Measurements from ENCODE around the gene FLT1. TPM values are rescaled to one million over a fixed set of nuclear protein-coding genes. Genes with fewer than 3 reads are reported as not detected.

Gene FLT1
- total RNA-seq, 1 donor from 2014 or later: not detected

DNA sequence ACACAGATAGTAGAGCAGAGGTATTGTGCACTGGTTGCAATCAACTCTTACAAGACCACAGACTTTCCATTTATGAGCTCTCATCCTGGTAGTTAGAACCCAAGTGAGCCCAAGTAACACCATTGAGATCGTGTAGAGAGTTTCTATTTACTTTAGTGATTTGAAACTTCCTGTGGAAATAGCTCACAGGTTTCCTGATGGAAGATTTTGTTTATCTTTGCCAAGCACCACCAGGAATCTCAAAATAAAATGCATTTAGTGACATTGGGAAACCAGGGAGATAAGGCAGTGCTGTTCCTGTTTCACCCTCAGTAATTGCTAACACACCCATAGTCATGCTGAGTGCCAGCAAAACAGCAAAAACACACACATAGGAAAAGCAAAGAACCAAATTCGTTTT is 102.5 kb downstream of the FLT1 start:
- DNase-seq (ENCODE audit: low read depth): no peak

DNA sequence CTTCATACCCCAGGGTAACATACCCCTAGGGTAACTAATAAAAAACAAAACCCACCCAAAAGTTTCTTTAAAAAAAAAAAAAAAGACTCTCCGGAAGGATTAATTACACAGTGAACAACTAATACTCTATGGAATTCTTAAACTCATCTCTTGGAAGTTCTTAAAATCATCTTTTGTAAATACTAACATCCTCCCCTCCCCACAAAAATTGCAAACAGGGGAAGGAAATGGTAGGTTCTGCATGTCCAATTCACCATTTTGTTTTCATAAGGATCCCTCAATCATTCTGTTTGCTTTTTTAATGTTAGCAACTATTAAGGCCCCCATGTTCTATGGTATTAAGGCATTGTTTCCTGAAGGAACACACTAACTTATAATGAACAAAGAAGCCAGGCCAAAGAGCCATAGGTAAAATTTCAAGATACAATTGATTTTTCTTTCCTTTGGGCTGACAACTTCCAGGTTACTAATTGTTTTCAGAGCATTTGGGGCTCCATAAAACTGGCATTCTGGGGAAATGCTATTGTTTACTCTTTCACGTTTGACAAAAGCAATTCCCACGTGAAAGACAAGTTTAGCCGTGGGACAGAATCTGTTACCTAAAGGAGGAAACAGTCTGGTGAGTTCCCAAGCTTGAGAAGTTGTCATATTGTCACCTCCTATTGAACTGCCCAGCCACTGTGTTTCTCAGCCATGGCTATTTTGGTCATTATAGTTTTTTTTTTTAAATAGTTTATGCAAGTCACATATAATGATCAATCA is 107.0 kb downstream of the FLT1 start:
- DNase-seq (ENCODE audit: low read depth): no peak

DNA sequence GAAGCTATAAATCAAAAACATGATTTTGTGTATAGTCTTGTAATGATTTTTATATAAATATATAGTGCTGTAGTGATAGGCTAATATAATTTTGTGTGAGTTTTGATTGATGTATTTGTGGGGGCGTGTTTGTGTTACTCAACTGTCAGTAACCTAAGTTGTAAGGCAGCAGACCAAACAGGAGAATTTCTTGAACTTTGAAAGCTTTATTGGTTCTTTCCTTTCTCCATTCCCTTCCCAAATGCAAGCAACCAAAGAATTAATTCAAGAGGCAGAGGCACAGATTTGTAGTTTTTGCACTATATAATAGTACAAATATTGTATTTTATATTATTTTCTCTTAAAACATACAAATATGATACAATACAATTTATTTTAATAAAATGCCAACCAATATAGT is 109.6 kb downstream of the FLT1 start:
- no peak for DNase-seq (ENCODE audit: low read depth)

DNA sequence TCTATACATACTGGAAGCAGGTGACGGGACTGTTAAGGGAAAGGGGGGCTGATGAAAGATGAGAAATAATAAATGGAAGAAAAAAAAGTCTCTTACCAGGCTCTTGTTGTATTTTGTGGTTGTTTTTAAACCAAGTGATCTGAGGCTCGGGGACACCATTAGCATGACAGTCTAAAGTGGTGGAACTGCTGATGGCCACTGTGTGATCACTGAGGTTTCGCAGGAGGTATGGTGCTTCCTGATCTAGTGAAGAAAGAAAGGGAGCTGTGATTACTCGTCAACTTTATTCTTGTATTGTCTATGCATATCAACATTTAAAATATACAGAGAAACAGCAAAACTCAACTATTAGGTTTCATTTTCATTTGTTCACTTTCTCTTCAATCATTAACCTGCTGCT is 110.1 kb downstream of the FLT1 start:
- DNase-seq (ENCODE audit: low read depth): no peak

DNA sequence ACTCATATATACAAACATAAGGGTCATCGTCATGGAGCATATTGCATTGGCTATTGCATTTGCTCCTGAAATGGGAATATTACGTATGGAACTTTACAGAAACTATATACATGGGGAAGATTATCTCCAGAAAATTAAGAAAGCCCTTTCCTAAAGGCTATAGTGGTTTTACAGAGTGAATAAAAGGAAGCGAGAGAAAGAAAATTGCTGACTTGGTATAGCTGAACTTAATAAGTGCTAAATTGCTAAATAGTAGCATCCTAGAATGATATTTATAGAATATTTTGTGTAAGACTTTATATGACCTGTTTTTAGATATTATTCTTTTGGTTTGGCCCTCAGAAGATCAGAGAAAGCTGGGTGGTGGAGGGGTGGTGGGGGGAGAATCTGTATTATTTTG is 114.6 kb downstream of the FLT1 start:
- no peak for DNase-seq (ENCODE audit: low read depth)

DNA sequence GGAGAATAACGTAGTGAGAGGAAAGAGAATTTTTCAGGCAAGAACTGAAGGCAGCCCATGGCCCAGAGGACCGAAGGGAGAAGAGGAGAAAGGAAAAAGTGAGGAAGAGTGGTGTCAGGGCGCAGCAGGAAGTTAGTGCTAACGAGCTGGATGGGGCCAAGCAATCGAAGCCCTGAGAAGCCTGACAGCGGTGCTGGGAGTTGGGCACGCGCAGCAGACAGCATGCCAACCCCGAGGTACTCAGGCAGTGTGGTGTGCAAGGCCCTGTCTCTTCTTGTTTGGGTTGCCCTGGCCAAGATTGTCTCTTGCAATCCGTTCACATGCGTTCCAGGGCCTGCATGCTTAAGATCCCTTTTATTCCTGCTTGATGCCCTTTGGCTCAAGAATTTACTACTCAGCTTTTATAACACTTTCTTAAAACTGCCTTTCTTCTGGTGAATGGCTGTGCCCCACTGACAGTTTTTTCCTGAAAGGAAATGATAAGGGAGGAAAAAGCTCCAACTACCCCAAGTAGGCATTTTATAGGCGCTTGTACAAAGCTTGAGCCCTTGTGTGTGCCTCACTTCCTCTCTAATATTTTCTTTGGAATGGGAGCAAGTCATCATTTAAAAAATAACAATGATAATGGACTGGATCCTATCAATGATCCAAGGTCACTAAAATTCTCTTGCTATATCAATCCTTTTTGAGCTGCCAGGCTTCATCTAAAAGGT is 115.4 kb downstream of the FLT1 start:
- no peak for DNase-seq (ENCODE audit: low read depth)

DNA sequence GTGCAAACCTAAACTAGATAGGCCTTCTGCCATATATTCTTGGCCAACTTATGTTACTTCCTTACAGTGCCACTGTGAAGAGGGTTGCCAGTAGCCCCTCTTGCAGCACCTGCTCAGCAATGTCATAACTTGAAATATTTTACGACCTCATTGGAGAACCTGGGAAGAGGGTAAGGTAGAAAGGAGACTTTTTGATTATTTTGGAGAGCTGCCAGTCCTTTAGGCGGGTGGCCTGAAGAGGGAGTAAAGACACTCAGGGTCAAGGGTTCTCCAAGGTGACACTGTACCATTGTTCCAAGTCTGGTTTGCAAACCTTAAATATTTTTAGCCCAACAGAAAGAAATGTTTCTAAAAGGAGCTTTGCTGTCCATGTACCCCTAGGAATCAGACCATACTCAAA is 118.3 kb downstream of the FLT1 start:
- DNase-seq (ENCODE audit: low read depth): no peak

DNA sequence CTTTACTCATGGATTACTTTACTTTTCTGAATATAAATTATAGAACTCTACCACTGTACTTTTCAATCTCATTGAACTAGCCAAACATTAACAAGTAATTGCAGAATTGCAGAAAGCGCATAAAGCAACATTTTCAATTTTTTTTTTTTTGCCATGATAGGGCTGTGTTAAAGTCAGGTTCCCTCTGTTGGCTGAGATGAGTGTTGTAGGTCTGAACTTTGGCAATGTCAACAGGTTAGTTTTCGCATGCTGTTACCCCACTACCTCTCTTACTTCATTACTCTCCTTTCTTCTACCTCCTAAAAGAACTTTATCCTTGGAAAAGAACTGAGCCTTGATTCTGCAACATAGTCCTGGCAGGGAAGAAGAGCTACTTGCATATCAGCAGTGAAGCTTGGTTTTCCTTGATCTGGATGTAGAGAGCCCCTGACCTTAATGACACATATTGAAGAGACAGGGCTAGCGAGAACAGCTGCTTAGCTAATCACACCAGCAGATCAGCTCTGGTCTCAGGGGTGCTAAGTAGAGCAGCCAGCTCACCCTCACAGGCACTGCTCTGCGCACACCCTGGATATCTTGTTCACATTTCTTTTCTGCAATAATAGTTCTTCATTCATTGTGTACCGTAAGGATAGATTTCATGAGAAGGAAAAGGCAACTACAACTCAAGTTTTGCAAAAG is 119.5 kb downstream of the FLT1 start:
- DNase-seq (ENCODE audit: low read depth): no peak

DNA sequence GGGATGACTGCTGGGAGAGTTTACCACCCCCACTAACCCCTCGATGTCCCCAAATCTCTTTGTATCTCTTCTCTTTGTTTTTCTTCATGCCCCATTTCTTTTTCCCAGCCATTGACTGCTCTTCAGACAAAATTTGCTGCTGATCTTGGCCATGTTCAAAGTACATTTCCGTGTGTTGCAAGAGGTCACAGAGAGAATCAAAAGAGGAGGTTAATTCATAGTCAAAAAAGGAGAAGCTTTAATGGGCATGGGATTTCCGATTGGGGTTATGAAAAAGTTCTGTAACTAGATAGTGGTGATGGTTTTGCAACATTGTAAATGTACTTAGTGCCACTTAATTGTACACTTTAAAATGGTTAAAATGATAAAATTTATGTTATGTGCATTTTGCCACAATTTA is 121.1 kb downstream of the FLT1 start:
- DNase-seq (ENCODE audit: low read depth): no peak

DNA sequence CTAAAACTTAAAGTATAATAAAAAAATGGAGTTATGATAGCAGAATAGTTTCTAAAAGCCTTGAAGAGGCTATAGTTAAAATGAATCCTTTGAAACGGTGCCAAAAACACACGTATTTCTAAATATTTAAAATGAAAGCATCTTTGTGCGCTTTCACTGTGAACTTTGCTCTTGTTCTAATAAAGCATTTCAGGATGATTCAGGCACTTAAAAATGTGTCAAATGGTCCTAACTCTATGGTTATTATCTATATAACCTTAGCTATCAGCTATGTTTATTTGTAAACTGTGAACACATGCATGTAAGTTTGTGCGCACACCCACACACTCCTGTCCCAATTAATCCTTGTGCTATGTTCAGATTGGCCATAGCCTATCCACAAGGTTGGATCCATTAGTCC is 124.5 kb downstream of the FLT1 start:
- no peak for DNase-seq (ENCODE audit: low read depth)

DNA sequence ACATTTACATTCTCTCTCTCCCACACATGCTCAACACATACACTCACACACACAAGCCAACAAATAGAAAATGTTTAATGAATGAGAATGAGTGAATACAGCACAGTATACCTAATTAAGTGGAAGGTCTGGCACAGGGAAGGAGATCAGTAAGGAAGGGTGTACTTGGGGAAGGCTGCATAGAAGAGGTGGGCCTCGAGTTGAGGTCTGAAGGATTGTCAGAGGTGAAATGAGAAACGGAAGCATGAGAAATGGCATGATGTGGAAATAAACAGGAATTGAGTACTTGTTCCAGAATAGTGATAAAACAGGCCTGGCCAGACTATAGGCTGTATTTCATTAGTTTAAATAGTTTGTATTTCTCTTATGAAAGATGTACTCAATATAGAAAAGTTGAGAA is 136.2 kb downstream of the FLT1 start:
- DNase-seq (ENCODE audit: low read depth): no peak

DNA sequence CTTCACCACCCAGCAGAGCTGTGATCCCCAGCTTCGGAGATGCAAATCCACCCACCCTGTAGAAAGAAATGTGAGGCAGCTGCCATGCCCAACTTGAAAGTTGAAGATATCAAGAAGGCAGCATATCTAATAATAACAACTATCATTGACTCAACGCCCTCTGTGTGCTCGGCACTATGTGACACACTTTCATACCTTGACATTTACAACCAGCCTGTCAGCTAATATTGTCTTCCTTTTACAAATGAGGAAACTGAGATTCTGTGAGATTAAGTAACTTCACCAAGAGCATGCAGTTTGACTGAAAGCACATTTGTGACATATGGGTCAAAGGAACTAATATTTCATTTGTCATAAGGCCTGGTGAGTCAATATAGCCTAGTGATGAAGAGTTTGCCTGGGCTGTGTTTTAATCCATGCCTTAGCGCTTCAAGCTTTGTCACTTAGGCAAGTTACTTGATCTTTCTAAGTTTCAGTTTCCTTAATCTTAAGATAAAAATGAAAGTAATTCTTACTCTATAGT is 137.0 kb downstream of the FLT1 start:
- DNase-seq (ENCODE audit: low read depth): no peak

DNA sequence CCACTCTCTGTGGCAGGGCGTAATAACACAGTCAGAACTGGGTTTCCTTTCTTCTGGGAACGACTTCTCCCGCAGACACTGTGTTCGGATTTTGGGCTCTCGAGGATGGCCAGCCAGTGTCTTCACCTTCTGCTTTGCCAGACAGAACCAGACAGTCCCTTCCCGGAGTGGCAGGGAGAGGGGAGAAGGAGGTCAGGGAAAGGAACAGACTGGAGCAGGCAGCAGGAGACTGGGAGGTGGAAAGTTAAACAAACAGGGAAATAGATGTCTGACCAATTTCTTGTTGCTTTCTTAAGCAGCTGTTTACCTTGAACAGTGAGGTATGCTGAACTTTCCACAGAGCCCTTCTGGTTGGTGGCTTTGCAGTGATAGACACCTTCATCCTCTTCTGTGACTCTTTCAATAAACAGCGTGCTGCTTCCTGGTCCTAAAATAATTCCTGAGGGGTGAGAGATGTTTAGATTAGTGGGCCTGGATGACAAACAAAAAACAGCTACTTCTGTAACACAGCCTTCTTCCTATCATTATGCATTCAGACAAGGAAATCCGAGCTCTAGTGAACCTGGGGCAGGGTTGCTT is 137.6 kb downstream of the FLT1 start:
- DNase-seq (ENCODE audit: low read depth): no peak

DNA sequence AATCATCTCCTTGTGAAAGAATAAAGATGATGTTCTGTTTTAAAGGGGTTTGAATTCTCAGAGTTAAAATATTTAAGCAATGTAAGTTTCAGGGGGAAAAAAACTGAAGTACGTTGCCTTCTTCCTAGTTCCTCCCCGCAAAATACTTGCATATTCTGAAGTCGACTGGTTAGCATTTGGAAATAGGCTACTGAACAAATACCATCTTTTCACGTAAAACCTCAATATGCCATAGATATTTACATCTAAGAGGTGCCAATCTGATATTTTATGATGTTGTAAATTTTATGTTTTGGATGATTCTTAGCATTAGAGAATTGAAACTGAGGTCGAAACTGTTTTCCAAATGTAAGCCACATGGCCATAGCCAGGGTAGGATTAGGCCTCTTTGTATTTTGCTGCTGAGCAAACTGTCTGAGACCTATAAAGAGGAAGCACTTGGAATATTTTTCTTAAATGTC is 138.3 kb downstream of the FLT1 start:
- DNase-seq (ENCODE audit: low read depth): no peak

DNA sequence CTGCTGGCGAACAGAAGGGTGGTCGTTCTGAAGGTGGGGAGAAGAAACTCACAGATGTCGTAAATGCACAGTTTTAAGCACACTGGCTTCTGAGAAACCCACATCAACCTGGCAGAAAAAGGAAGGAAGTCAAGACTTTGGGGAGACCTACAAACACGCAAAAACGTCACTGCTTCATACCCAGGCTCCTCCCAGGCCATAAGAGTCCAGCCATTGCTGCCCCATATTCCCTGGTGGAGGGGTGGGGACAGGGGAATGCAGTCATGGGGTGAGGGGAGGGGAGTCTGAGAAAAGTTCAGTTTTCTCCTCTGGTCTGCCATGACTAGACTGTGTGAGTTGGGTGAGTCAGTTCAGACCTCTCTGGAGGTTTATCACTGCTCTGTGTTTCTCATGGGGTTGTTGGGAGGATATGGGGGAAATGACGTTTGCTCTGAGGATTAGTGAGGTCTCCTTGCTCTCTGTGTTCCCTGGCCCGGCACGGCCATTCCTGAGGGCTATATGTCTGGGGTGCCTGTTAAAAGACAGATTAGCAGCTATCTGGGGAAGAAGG is 139.0 kb downstream of the FLT1 start:
- no peak for DNase-seq (ENCODE audit: low read depth)

DNA sequence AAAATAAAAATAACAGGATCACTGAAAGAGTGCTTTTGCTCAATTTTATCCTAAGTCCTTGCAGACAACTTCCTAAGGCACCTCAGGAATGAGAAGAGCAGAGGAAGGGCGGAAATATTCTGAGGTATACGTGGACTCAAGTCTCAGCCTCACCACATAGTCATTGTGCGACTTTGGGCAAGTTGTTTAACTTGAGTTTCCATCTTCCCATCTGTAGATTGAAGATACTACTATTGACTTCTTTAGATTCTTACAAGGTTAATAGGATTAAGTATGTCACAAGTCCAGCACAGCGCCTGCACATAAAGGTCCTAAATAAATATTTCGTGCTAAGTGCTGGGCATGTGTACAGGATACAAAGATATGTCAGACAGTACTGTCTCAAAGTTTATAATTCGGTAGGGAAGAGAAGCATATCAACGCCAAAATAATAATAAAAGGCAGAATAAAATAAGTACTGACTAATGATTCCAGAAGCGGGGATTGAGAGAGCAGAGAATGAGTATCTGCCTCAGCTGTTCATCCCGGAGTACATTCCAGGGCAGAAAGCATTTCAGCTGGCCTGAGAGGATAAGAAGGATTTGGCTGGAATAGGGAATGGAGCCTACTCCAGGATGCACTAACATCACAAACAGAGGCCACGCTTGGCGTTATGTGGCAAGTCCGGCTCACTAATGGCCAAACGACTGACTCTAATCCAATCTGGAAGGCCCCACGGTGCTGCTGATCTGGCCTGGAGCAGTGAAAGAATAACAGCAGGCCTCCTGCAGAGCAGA is 139.7 kb downstream of the FLT1 start:
- DNase-seq (ENCODE audit: low read depth): peak; percentile 41

DNA sequence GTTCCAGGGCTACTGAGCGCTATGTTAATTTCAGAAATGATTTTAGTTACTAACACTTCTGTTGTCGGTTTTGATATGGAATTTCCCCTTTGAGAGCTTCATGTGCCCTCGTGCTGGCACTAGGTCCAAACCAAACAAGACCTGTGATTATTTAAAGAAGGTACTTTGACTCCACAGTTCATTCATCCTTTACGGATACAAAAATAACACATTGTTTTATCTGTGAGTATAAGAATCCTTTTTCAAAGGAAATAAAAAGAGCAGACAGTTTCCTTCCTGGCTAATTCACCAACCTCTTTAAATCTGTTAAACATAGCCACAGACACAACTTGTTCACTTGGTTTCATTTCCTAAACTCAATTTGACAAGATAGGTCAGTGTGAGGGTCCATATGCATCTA is 141.2 kb downstream of the FLT1 start:
- no peak for DNase-seq (ENCODE audit: low read depth)

DNA sequence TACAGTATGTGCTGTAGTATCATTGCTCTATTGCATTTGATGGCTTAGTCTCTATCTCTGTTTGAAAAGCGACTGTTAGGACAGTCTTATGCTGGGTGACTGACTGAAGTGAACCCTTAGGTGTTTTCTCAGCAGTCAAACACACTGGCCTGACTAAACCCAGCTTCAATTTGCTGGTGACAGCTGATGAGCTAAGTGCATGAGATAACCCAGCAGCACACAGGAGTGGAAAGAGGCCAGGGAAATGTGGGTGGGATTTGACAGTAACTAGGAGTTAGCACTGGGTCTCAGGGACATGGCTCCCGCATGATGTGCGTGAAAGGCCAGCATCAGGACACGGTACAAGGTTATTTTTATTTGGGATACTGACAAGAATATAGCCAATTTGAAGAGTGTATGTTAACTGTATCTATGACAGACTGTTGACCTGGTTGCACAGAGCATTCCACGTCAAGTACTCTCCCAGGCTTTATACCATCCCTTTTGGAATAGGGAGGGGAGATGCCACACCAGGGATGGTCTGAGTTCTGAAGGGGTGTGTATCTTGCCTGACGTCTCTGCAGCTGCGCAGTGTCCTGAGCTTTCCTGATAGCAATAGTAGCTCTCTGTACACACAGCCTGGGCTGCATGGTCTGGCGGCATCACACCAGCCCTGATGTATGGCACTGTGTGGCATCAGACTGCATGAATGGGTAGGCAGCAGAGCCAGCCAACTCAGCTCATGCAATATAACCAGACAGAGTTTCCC is 144.8 kb downstream of the FLT1 start:
- DNase-seq (ENCODE audit: low read depth): no peak

DNA sequence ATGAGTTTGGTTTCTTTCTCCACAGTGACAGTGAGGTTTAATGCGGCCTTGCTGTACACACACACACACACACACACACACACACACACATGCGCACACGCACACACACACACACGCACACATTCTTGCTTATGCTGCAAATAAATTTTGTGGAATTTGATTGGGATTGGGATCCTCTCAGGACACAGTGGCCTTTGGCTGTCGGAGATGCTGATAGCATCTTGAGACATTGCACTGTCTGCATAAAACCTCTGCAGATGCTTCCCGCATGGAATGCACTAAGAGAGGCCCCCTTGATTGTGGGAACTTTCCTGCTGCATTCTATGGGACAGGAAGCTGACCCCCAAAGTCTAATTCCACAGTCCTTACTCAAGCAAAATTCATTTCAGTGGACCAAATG is 145.6 kb downstream of the FLT1 start:
- no peak for DNase-seq (ENCODE audit: low read depth)

All from myocyte (in vitro differentiated cells).